Mononuclear cell (primary cell): ENCODE data around the gene ADPRHL1. TPM values are rescaled to one million over a fixed set of nuclear protein-coding genes. Genes with fewer than 3 reads are reported as not detected.
"Not testable (repeated sequence)": the region's sequence is repeated elsewhere in the genome, so short reads cannot be mapped to it uniquely, and the experiment has no call there.

Experiments
- H3K27me3 ChIP-seq: 2 replicates; pipeline ENCODE4 v1.6.0; 2011; ENCODE audit warnings: low read length, control low read depth; ENCODE audit not compliant: insufficient read depth
- H3K4me1 ChIP-seq: 2 replicates; pipeline ENCODE4 v1.5.1; 2011; ENCODE audit warnings: mild to moderate bottlenecking, low read length, control low read depth; ENCODE audit not compliant: insufficient read depth
- H3K4me3 ChIP-seq: 2 replicates; pipeline ENCODE4 v1.5.1; 2011; ENCODE audit warnings: mild to moderate bottlenecking, low read length, moderate library complexity
- H3K9me3 ChIP-seq: 2 replicates; pipeline ENCODE4 v1.5.1; 2011; ENCODE audit warnings: low read depth, mild to moderate bottlenecking, control low read depth, low read length
- total RNA-seq: library from RNA; depleted of rRNA; stranded (reverse); fragments of >200 nt; gene quantifications from one replicate; pipeline ENCODE4 v1.2.3, GENCODE V29; 2012

The ADPRHL1 gene
- total RNA-seq, 1 donor: 0.52 TPM

DNA sequence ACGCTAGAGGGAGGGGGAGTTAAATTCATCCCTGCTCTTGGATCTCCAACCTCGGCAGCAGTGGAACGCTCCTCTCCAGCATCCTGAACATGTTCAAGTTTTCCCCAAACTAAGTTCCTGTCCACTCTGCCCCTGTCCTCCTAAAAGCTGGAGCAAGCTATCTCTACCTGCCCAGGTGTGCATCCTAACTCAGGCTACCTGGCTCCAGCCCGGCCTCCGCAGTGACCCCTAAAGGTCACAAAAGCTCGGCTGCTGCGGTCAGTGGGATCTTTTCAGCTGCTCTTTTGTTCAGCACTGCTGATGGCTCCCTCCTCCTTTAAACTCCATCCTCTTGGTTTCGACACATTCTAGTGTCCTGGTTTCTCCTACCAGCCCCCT, 35.9 kb upstream of the ADPRHL1 start:
- Histone ChIP-seq H3K4me3 (no peak overlapping the region), H3K27me3 (no peaks in the 10 kb centered on the region), H3K4me1 (peaks cover 48% of the 10 kb centered on the region), H3K9me3 (no peaks in the 10 kb centered on the region)

DNA sequence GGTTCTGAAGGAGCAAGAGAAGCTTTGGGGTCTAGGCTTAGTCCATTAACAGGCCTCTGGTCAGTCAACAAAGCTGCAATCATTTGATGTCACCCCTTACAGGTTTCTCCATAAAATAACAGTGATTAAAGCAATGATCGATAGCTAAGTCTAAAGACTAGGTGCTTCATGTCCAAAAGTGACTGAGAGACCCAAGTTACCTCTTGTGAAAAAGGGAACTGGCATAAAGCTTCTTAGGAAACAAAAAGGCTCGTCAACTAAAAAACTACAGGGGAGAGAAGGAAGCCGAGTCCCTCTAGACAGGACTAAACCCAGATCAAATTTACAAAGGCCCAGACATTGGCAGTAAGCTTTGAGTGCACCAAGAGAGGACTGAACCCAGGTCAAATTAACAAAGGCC, 35.0 kb upstream of the ADPRHL1 start:
- no peak overlapping the region for H3K4me3 ChIP-seq
- H3K9me3 ChIP-seq: no peaks in the 10 kb centered on the region
- no peaks in the 10 kb centered on the region for H3K27me3 ChIP-seq
- H3K4me1 ChIP-seq: peaks cover 39% of the 10 kb centered on the region

DNA sequence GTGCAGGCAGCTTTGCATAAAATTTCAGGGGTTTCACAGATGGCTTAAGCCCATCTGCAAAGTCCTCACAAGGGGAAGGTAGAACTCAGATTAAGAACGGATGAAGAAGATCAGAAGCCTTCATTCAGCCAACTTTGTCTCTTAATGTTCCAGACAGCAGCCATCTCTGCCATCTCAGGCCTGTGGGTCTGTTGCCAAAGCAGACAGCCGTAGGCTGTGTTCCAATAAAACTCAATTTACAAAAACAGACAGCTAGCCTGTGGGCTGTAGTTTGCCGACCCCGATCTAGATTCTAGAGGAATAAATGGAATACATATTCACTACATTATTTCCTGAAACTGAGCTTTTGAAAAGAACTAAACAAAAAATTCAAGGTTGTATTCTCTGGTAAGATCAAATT, 33.4 kb upstream of the ADPRHL1 start:
- Histone ChIP-seq H3K4me3 (no peak overlapping the region), H3K27me3 (no peaks in the 10 kb centered on the region), H3K9me3 (no peaks in the 10 kb centered on the region), H3K4me1 (peaks cover 26% of the 10 kb centered on the region)

DNA sequence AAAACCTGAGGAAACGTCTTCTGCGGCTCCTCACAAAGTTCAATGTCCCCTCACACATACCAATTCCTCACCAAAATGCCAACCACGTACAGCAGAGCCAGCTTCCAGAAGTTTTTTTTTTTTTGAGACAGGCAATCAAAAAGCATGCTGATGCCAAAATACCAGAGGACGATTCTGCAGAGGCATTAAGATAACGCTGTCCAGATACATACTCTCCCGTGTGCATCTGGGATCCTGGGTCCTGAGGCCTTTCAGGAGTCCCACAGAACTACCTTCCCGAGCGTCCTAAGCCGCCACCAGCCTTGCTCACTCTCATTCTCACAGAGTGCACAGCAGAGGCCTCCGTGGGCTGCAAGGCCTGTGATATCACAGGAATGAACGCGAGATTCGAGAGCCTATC, 32.3 kb upstream of the ADPRHL1 start:
- Histone ChIP-seq H3K27me3 (no peaks in the 10 kb centered on the region), H3K4me3 (no peak overlapping the region), H3K4me1 (peaks cover 21% of the 10 kb centered on the region), H3K9me3 (no peaks in the 10 kb centered on the region)

DNA sequence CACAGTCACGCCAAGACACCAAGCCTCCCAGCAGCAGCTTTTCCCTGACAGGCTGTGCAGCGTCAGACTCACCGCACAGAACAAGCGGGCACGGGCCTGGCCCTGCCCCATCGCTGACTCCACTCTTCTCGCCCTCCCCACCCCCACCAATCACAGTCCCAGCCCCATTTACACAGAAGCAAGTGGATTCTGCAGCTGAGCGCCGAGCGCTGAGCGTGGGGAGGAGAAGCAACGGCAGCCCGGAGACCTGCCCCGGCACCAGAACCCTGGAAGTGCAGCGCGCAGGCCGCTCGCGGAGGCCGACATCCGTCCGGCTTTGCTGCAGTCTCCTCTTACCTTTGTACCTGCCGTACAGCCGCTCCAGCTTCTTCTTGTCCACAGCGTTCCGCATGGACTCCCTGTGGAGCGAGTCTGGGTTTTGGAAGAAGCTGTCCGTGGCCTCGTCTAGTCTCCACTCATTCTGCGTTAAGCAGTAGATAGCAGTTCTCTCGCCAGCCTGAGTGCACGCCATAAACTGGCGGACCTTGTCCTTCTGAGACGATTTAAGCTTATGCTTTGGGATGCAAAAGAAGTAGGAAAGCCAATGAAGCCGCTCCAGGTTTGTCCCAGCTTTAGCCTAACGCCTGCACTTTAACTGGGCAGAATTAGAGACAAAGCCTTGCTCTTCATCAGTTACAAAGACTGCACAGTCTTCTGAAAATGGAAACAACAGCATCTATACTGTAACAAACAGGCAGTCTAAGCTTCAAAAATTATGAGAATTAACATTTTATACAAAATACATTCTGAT, 30.4 kb upstream of the ADPRHL1 start:
- no peaks in the 10 kb centered on the region for H3K27me3 ChIP-seq
- H3K9me3 ChIP-seq: no peaks in the 10 kb centered on the region
- H3K4me3 ChIP-seq: no peak overlapping the region
- peaks cover 8% of the 10 kb centered on the region for H3K4me1 ChIP-seq

DNA sequence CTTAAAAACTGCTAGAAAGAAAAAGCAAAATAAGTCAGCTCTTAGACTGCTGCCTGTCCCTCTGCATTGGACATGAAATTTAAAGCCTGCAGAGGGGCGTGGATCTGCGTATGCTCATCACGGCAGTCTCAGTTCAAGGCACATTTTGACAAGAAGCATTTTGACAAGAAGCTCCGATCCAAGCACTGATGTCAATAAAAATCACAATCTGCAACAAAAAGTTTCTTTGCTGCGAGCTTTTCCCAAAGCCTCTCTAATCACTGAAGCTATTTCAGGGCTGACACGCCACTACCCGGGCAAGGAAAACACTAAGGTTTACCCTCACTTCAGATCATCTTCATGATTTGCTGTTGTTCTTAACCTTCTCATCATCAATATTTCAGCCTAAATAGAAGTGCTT, 29.8 kb upstream of the ADPRHL1 start:
- Histone ChIP-seq H3K27me3 (no peaks in the 10 kb centered on the region), H3K4me3 (no peak overlapping the region), H3K4me1 (peaks cover 1% of the 10 kb centered on the region), H3K9me3 (no peaks in the 10 kb centered on the region)

DNA sequence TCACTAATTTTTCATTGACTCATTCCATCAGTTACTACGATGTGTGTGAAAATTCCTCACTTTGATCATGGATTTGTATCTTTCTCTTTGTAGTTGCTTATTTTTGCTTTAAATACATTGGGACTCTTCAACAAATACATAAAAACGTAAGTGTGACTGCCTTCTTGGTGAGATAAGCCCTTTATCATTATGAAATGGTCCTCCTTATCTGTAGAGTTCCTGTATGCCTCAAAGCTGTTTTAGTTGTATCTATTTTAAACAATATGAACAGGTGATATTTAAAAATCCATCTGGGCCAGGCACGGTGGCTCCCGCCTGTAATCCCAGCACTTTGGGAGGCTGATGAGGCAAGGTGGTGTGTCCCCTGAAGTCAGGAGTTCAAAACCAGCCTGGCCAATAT, 25.9 kb upstream of the ADPRHL1 start:
- Histone ChIP-seq H3K4me3 (no peak overlapping the region), H3K4me1 (peaks cover 6% of the 10 kb centered on the region), H3K27me3 (no peaks in the 10 kb centered on the region), H3K9me3 (no peaks in the 10 kb centered on the region)

DNA sequence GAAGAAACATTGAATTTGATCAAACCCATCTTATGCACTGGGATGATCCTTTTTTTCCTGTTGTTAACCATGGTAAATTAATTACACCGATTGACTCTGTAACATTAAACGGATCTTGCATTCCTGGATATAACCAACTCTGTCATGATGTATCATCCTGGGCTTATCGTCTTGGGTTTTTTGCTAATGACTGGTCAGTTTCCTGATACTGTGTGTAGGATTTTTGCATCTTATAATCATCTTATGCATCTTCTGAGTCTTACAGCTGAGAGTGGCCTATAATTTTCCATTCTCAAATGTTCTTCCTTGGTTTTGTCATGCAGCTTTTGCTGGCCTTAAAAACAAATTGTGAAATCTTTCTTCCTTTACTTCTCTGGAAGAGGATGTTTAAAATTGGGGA, 24.4 kb upstream of the ADPRHL1 start:
- Histone ChIP-seq H3K4me1 (peaks cover 11% of the 10 kb centered on the region), H3K4me3 (no peak overlapping the region), H3K27me3 (no peaks in the 10 kb centered on the region), H3K9me3 (no peaks in the 10 kb centered on the region)

DNA sequence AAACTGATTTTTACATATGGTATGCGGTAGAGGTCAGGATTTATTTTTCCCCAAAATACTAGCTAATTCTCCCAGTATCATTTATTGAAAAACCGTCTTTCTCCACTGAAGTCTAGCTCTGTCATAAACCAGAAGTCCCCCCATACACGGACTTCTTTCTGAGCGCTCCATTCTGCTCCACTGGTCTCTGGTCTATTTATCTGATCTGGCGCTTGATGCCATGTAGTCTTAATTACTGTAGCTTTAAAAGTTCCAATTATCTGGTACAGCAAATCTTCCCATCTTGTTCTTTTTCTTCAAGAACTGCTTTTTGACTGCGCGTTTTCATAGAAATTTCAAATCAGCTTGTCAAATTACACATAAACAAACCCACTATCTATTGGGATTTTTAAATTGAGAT, 23.5 kb upstream of the ADPRHL1 start:
- H3K9me3 ChIP-seq: no peaks in the 10 kb centered on the region
- no peak overlapping the region for H3K4me3 ChIP-seq
- no peaks in the 10 kb centered on the region for H3K27me3 ChIP-seq

DNA sequence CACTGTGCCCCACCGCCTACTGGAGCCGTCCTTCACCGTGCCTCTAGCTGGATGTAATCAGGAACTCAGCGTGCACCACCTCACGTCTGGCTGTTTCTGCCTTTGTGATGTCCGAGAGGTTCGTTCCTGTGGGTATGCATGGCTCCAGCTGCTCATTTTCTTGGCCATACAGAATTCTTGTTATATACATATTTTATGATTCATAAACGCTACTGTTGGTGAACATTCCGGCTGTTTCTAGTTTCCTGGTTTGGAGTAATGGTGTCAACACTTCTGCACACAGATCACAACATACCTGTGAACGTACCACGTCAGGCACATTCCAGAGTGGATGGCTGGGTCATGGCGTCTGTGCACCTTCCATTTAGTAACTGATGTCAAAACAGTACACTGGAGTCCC, 22.6 kb upstream of the ADPRHL1 start:
- no peak overlapping the region for H3K4me3 ChIP-seq
- H3K27me3 ChIP-seq: no peaks in the 10 kb centered on the region
- no peaks in the 10 kb centered on the region for H3K9me3 ChIP-seq
- peaks cover 11% of the 10 kb centered on the region for H3K4me1 ChIP-seq

More for the DNA sequence above, 23.5 kb upstream of the ADPRHL1 start:
- peaks cover 11% of the 10 kb centered on the region for H3K4me1 ChIP-seq

DNA sequence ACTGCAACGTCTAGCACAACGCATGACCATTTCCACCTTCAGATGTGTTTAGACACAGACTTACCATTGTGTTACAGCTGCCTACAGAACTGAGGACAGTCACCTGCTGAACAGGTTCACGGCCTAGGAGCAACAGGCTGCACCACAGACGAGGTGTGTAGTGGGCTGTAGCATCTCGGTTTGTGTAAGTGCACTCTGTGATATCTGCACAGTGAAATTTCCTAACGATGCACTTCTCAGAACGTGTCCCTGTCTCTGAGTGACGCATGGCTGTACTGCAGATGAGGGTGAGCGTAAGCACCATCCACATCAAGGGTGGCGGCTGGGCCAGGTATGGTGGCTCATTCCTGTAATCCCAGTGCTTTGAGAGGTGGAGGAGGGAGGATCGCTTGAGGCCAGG, 22.0 kb upstream of the ADPRHL1 start:
- no peaks in the 10 kb centered on the region for H3K27me3 ChIP-seq
- H3K4me1 ChIP-seq: peaks cover 11% of the 10 kb centered on the region
- no peaks in the 10 kb centered on the region for H3K9me3 ChIP-seq
- no peak overlapping the region for H3K4me3 ChIP-seq

DNA sequence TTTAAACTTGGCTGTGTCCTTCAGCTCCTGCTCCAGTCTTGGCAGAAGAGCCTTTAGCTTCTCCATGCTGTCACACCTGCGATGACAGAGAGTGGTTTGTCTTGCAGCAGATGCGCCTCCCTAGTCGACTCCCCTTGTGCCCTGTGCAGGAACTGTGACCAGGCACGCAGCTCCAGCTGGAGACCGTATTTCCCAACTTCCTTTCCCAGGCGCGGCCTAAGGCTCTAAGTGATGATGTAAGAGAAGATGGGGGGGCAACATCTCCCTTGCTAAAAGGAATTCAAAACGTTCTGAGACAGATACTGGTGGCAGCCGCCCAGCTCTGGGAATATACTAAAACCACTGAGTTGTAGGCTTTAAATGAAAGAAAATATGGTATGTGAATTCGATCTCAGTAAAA, 20.9 kb upstream of the ADPRHL1 start:
- peaks cover 11% of the 10 kb centered on the region for H3K4me1 ChIP-seq
- H3K27me3 ChIP-seq: no peaks in the 10 kb centered on the region
- no peak overlapping the region for H3K4me3 ChIP-seq
- no peaks in the 10 kb centered on the region for H3K9me3 ChIP-seq

DNA sequence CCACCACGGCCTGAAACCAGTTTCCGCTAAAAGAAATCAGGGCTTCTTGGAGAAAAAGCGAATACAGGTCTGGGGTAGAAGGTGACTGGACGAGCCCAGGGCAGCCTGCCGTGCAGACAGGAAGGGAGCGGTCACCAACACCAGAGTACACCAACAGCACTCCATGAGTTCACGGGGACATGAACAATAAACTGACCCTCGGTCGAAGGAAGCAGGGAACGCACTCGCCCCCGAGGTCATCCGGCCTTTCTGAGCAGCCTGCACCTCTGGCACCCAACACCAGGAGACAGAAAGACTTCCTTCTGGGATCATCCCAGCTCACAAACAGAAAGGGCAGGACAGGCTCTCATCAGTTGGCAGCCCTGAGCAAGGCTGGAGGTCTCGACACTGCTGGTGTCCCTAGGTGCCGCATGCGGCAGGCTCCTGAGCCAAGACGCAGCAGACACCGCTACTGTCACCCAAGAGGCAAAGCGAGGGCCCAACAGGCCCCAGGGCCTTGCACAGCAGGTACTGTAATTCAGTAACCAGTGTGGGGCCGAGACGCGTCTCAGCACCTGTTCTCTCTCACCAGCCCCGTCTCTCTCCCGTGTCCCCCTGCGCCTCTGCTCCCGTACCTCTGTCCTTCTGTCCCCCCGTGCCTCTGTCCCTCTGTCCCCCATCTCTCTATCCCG, 19.2 kb upstream of the ADPRHL1 start:
- H3K9me3 ChIP-seq: no peaks in the 10 kb centered on the region
- no peak overlapping the region for H3K4me3 ChIP-seq
- no peaks in the 10 kb centered on the region for H3K27me3 ChIP-seq
- peaks cover 11% of the 10 kb centered on the region for H3K4me1 ChIP-seq

DNA sequence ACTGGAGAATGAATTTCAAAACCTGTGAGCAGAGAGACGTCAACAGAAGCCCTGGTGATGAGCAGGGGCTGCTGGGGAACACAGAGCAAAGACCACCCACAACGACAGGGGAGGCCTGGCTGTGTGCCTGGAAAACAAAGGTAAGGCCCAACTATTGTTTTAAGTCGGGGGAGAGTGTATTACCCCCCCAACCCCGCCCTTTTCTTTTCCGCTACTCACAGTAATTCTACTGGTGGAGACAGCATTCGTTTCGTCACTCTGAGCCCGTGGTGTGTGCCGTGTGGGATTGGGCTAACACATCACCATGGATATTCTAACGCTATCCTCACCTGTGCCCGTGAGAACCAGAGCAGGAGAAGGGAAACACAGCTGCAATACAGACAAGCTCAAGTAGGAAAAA, 18.6 kb upstream of the ADPRHL1 start:
- no peaks in the 10 kb centered on the region for H3K27me3 ChIP-seq
- peaks cover 11% of the 10 kb centered on the region for H3K4me1 ChIP-seq

DNA sequence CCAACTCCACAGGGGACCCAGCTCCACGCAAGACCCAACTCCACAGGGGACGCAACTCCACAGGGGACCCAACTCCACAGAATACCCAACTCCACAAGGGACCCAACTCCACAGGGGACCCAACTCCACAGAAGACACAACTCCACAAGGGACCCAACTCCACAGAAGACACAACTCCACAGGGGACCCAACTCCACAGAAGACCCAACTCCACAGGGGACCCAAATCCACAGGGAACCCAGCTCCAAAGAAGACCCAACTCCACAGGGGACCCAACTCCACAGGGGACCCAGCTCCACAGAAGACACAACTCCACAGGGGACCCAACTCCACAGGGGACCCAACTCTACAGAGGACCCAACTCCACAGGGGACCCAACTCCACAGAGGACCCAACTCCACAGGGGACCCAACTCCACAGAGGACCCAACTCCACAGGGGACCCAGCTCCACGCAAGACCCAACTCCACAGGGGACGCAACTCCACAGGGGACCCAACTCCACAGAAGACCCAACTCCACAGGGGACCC, 17.4 kb upstream of the ADPRHL1 start:
- H3K4me1 ChIP-seq: peaks cover 11% of the 10 kb centered on the region
- H3K9me3 ChIP-seq, H3K4me3 ChIP-seq, H3K27me3 ChIP-seq: not testable (repeated sequence)

More for the DNA sequence above, 18.6 kb upstream of the ADPRHL1 start:
- Histone ChIP-seq H3K4me3 (no peak overlapping the region), H3K9me3 (no peaks in the 10 kb centered on the region)

DNA sequence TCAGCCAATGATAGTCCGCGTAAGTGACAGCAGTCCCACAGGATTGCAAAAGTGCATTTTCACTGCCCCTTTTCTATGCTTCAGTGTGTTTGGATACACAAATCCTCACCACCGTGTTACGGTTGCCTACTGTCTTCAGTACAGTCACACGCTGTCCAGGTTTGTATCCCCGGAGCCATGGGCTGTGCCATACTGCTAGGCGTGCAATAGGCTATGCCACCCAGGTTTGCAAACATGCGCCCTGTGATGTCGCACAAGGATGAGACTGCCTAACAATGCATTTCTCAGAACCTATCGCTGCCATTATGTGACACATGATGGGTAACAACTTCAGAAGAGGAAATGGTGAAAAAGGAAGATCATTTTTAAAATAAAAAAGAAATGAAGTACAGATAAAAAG, 16.8 kb upstream of the ADPRHL1 start:
- Histone ChIP-seq H3K4me3 (no peak overlapping the region), H3K9me3 (no peaks in the 10 kb centered on the region), H3K27me3 (no peaks in the 10 kb centered on the region)

More for the DNA sequence above, 16.8 kb upstream of the ADPRHL1 start:
- peaks cover 11% of the 10 kb centered on the region for H3K4me1 ChIP-seq
